GM19328 (cell line): ENCODE data around the gene TEX11.
"Not testable (repeated sequence)": the region's sequence is repeated elsewhere in the genome, so short reads cannot be mapped to it uniquely, and the experiment has no call there.

Source experiments
- ATAC-seq: cut with Tn5 transposase; IDR thresholded peaks from one replicate; pipeline ENCODE4 v1.9.1; 2021; ENCODE audit warnings: mild to moderate bottlenecking, moderate library complexity; ENCODE audit not compliant: unreplicated experiment

Gene TEX11

DNA sequence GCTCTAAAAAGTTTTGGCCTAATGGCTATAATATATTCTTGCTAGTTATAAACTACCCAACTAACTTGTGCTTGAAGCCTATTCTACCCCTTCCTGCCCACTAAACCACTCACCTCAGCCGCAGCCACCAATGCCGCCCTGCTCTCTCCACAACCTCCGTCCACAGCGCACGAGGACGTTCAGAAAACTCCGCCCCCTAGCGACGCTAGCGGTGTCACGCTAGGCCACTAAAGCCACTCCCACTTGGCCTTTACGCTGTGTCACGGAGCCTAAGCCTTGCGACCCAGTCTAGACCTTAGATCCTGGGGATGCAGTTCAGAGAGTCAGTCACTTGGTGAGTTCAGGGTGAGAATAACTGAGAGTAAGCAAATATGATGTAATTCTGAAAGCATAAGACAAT, at the start of gene TEX11:
TSS of gene TEX11 (minus strand) at position 171 of the 400 bp plus-strand sequence. CDS start 922 bp downstream, outside the sequence.
- ATAC-seq, result no peak

DNA sequence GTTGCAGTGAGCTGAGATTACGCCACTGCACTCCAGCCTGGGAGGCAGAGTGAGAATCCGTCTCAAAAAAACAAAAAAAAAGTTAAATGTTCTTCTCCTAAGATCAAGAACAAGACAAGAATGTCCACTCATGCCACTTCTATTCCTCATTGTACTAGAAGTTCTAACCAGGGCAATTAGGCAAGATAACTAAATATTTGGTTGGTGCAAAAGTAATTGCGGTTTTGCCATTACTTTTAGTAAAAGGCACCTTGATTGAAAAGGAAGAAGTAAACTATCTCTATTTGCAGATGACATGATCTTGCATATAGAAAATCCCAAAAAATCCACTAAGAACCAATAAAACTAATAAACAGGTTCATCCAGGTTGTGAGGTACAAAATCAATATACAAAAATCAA, 46.4 kb upstream of the TEX11 start:
- ATAC-seq, result no peak

DNA sequence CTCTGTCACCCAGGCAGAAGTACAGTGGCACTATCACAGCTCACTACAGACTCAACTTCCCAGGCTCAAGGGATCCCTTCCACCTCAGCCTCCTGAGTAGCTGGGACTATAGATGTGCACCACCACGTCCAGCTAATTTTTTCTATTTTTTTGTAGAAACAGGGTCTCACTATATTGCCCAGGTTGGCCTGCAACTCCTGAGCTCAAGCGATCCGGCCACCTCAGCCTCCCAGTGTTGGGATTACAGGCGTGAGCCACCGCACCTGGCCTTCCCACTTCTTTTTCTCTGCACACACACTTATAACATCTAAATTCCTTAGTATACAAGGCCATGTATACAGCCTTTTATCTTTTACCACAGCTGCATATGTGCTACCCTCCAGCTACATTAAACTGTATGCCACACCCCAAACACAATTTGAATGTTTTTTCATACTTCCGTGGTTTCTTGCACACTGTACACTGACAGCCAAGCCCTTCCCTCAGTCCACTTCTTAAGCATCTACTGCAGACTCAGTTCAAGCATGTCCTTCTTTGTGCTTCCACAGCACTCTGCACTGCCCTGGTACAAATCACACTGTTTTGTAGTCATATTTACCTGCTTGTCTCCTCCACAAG, 15.9 kb upstream of the TEX11 start:
- no peak for ATAC-seq

DNA sequence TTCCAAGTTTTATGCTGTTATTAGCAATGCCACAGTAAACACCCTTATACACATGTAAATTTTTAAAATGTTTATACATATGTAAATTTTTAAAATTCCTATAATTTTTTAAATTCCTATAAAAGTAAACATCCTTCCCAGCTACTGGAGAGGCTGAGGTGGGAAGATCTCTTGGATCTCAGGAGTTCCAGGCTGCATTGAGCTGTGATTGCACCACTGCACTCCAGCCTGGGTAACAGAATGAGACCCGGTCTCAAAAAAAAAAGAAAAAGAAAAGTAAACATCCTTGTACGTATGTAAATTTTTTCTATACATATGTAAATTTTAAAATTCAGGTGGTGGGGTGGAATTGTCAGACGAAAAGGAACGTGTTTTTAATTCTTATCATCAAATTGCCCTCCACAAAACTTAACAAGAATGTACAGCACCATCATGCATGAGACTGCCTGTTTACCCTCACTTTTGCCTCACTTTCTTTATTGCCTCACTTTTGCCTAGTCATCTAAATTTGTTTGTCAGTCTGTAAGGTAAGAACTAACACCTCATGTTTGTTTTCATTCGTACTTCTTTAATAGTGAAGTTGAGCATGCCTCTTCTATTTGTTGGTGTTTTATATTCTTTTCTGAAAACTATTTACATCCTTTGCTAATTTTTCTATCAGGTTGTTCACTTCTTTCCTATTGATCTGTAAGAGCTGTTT, 14.4 kb upstream of the TEX11 start:
- ATAC-seq, result no peak

DNA sequence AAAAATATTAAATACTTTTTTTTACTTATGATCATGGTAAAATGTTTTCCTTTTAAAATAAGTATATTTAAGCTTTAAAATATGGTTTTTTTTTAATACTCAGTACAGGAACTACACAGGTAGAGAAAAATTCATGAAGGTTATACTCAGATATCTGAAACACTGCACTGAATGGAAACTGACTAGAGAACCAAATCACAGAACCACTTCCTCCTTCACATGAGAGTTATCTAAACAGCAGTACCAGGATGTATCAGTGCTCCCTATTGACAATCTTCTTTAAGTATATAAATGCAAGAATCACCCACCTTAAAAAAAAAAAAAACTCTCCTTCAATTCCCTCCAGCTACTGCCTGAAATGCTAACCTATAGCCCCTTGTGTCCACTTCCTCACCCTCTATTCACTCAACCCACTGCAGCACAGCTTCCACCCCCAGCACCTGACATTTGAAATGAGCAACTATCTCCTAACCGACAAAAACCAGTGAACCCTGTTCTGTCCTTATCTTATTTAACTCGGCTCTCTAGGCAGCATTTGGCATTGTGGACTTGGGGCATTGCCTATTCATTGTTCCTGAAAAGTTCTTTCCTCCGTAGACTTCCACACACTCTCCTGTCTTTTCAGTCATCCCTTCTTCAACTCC, 13.3 kb upstream of the TEX11 start:
- ATAC-seq, result no peak

DNA sequence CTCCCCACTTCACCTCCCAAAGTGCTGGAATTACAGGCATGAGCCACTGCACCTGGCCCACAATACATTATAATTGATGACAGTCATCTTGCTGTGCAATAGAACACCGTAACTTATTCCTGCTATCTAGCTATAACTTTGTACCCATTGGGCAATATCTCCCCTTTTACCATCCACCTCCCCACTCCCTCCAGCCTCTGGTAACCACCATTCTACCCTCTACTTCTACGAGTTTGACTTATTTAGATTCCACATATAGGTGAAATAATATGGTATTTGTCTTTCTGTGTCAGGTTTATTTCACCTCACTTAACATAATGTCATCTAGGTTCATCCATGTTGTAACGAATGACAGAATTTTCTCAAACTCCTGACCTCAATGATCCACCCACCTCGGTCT, 8.2 kb upstream of the TEX11 start:
- ATAC-seq, result no peak

DNA sequence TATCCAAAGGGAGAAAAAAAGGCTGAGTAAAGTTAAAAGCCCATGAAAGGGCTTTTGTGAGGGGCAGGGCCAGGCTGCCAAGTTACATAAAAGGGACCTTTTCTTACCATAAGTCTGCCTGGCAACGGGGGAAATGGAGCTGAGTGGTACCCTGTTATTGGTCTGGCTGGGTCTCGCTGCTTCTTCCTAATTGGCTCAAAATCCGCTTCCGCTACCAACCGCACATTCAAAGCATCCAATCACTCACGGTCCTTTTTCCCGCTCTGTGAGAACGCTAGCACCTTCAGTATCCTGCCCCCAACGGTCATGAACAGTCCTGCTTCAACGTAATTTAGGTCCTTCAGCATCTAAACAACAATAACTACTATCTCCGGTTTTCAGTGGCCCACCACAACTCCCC, 611 bp downstream of the TEX11 start:
- ATAC-seq, result no peak

DNA sequence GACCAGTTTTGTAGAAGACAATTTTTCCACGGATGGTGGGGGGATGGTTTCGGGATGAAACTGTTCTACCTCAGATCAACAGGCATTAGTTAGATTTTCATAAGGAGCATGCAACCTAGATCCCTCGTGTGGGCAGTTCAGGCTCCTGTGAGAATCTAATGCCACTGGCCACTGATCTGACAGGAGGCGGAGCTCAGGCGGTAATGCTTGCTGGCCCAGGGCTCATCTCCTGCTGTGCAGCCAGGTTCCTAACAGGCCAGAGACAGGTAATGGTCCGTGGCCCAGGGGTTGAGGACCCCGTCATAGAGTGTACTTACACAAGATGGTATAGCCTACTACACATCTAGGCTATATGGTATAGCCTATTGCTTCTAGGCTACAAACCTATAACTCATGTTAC, 7.0 kb downstream of the TEX11 start:
- ATAC-seq, result no peak

DNA sequence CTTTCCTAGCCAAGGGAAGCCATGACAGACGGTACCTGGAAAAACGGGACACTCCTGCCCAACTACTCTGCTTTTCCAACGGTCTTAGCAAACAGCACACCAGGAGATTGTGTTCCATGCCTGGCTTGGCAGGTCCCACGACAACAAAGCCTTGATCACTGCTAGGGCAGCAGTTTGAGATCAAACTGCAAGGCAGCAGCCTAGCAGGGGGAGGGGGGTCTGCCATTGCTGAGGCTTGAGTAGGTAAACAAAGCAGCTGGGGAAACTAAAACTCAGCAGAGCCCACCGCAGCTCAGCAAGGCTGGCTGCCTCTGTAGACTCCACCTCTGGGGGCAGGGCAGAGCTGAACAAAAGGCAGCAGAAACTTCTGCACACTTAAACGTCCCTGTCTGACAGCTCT, 18.1 kb downstream of the TEX11 start:
- ATAC-seq, result not testable (repeated sequence)

DNA sequence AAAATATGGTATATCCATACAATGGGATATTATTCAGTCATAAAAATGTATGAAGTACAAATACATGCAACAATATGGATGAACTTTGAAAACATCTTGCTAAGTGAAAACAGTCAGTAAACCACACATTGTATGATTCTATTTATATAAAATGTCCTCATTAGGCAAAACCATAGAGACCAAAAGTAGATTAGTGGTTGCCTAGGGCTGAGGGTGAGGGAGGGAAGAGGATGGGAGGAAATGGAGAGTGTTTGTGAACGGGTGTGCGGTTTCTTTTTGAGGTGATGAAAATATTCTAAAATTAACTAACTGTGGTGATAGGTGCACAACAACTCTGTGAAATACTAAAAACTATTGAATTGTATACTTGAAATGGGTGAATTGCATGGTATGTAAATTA, 29.6 kb downstream of the TEX11 start:
- ATAC-seq, result no peak

DNA sequence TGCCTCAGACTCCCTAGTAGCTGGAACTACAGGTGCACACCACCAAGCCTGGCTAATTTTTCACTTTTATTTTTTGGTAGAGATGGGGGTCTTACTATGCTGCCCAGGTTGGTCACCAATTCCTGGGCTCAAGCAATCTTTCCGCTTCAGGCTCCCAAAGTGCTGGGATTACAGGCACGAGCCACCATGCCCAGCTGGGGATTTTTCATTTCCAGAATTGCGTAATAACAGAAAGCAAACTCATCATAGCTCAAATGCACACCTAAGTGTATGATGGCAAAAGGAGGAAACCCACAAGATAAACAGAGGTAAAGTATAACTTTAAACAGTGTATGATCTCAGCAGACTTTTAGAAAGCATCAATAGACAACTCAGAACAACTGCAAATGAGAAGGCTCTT, 56.2 kb downstream of the TEX11 start:
- ATAC-seq, result no peak

DNA sequence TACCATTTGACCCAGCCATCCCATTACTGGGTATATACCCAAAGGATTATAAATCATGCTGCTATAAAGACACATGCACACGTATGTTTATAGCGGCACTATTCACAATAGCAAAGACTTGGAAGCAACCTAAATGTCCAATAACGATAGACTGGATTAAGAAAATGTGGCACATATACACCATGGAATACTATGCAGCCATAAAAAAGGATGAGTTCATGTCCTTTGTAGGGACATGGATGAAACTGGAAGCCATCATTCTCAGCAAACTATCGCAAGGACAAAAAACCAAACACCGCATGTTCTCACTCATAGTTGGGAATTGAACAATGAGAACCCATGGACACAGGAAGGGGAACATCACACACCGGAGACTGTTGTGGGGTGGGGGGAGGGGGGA, 64.4 kb downstream of the TEX11 start:
- not testable (repeated sequence) for ATAC-seq

DNA sequence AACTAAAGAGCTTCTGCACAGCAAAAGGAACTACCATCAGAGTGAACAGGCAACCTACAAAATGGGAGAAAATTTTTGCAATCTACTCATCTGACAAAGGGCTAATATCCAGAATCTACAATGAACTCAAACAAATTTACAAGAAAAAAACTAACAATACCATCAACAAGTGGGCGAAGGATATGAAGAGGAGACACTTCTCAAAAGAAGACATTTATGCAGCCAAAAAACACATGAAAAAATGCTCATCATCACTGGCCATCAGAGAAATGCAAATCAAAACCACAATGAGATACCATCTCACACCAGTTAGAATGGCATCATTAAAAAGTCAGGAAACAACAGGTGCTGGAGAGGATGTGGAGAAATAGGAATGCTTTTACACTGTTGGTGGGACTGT, 64.9 kb downstream of the TEX11 start:
- ATAC-seq, result not testable (repeated sequence)

DNA sequence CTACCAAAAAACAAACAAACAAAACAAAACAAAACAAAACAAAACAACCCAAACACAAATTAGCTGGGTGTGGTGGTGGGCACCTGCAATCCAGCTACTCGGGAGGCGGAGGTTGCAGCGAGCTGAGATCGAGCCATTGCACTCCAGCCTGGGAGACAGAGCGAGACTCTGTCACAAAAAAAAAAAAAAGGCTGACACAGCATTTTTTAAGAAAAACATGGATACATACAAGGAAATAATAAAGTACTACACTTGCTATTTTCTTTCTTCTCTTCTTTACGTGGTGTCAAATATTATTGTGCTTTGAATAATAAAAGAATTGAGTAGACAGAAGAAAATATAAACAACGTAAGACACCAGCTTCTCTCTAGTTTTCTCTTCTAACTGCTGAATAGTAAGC, 73.9 kb downstream of the TEX11 start:
- no peak for ATAC-seq

DNA sequence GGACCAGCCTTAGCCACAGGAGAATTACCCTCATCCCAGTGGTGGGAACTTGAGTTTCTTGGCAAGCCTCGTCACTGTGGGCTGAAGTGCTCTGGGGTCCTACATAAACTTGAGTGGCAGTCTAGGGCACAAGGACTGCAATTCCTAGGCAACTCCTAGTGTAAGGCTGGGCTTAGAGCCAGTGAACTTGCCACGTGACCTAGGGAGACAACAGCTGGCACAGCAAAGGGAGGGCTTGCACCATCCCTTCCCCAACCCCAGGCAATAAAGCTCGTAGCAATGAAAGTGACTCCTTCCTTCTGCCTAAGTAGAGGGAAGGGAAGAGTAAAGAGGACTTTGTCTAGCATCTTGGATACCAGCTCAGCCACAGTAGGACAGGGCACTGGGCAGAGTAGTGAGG, 81.8 kb downstream of the TEX11 start:
- no peak for ATAC-seq

DNA sequence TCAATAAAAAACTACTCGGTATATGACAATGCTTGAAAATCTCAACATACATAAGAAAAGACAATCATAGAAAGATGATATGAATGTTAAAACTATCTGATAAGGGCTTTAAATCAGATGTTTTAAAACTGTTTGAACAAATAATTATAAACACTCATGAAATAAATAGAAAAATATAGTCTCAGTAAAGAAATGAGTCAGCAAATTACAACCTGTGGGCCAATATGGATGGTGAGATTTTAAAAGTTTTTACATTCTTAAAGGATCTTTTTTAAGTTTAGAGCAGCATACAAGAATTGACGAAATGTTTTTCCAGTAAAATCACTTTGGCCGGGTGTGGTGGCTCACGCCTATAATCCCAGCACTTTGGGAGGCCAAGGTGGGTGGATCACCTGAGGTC, 83.1 kb downstream of the TEX11 start:
- no peak for ATAC-seq

DNA sequence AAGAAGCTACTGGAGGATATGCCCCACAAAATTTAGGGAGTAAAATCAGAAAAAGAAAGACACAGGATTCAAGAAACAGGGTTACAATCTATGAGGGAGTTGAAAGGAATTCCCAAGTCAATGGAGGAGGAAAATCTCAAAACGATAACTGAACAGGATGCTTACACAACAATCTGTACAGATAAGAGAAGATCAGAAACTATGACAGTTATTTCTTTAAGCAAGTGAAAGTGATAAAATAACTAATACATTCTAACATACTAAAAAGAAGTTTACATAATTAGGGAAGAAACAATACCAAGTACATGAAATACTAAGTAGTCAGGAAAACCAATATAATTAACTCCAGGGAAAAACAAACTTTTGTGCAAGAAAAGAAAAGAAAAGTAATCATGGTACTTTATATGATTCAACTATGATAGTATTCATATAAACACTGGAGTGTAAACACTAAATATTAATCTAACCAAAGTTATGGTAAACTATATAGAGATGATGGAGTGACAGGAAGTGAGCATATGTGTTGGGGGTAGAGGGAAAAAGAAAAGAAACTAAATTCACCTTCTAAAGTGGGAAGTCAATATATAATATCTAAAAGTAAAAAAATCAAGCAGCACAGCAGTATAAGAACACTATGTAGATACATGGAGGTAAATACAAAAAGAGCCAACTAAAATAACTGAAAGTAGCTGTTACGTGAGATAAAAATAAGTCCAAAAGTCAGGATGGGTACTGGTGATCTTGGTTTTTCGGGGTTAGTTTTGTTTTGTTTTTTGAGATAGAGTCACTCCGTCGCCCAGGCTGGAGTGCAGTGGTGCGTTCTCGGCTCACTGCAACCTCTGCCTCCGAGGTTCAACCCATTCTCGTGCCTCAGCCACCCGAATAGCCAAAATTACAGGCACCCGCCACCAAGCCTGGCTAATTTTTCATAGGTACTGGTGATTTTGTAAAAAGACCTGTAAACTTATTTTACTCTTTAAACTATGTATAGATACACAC, 99.3 kb downstream of the TEX11 start:
- no peak for ATAC-seq

DNA sequence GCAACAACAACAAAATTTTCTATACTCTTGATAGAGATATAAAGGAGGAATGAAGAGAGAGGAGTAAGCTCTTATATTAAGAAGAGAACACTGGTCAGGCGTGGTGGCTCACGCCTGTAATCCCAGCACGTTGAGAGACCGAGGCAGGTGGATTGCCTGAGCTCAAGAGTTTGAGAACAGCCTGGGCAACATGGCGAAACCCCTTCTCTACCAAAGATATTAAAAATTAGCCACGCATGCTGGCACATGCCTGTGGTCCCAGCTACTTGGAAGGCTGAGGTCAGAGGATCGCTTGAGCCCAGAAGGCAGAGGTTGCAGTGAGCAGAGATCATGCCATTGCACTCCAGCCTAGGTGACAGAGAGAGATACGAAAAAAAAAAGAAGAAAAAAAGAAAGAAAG, 102.4 kb downstream of the TEX11 start:
- ATAC-seq, result no peak

DNA sequence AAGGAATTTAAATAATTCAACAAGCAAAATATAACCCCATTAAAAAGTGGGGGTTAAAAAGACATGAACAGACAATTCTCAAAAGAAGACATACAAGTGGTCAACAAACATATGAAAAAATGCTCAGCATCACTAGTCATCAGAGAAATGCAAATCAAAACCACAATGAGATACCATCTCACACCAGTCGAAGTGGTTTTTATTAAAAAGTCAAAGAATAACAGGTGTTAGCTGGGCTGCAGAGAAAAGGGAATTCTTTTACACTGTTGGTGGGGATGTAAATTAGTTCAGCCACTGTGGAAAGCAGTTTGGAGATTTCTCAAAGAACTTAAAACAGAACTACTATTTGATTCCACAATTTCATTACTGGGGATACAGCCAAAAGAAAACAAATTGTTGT, 111.8 kb downstream of the TEX11 start:
- ATAC-seq, result not testable (repeated sequence)

DNA sequence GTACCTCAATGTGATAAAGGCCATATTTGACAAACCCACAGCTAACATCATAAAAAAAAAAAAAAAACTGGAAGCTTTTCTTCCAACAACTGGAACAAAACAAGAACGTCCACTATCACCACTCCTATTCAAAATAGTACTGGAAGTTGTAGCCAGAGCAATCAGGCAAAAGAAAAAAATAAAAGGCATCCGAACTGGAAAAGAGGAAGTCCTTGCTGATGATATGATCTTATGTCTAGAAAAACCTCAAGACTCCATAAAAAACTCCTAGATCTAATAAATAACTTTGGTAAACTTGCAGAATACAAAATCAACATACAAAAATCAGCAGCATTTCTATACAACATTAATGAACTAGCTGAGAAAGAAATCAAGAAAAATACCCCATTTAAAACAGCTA, 134.3 kb downstream of the TEX11 start:
- no peak for ATAC-seq

DNA sequence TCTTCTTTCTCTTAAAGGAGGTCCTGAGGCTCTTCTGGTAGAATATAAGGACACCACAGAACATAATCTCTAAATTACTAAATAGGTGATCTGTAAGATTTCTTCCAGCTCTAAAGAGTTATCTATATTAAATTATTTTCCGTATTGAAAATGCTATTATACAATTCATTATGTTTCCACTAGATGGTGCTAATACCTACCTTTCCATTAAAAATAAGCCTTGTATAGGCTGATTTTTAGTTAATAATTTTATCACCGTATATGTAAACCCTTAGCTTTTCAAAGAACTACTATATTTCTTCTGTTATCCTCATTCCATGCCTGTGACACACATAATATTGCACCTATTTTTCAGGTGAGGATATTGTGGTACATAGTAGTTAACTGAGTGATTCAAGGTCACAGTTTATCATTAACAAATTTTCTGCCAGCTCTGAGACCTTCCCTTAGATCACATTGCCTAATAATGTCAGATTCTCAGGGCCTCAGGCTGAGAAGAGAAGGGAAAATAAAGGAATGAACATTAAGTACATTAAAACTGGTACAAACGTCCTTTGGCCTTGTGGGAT, 138.8 kb downstream of the TEX11 start:
- no peak for ATAC-seq
